K562 (cell line): ENCODE data around the gene SOX15. TPM values are rescaled to one million over a fixed set of nuclear protein-coding genes. Genes with fewer than 3 reads are reported as not detected.

Experiments
- HEY1 ChIP-seq: fragments of 250-450 bp; sonication (Bioruptor Pico); IDR thresholded peaks from 2 replicates; pipeline ENCODE4 v1.5.0; 2020; ENCODE audit warnings: mild to moderate bottlenecking, moderate library complexity, borderline replicate concordance
- HMGXB4 ChIP-seq: sonication (generic); formaldehyde crosslinking; IDR thresholded peaks from 2 replicates; pipeline ENCODE4 v1.8.1; 2023; ENCODE audit warnings: mild to moderate bottlenecking, missing genetic modification reagents
- MLX ChIP-seq, 2 experiments: fragments of 450-650 bp in 1 of 2; sonication (generic) in 1 of 2; formaldehyde crosslinking; conservative IDR thresholded peaks; 2 replicates each; pipeline versions ENCODE4 v1.4.0 to v1.8.1; 2020 to 2022; ENCODE audit warnings: mild to moderate bottlenecking in 1 of 2, missing genetic modification reagents in 1 of 2
- NFIX ChIP-seq: fragments of 250-450 bp; sonication (Bioruptor Pico); IDR thresholded peaks from 2 replicates; pipeline ENCODE4 v1.4.0; 2020; ENCODE audit warnings: low read depth, mild to moderate bottlenecking, moderate library complexity
- SIRT6 ChIP-seq: IDR thresholded peaks from one replicate; pipeline ENCODE4 v1.6.1; 2012; ENCODE audit warnings: low read depth, mild to moderate bottlenecking, control low read depth, inconsistent platforms, low read length, moderate library complexity
- TAF9B ChIP-seq: fragments of 450-650 bp; IDR thresholded peaks from 2 replicates; pipeline ENCODE4 v1.6.1; 2018; ENCODE audit warnings: mild to moderate bottlenecking; ENCODE audit not compliant: partially characterized antibody
- TEAD4 ChIP-seq, 2 experiments: sonication (generic) in 1 of 2; formaldehyde crosslinking in 1 of 2; IDR thresholded peaks; 2 replicates each; pipeline versions ENCODE4 v1.6.1 to v1.8.0; 2012 to 2022; ENCODE audit warnings: borderline replicate concordance in 1 of 2, inconsistent platforms in 1 of 2, low read length in 1 of 2, mild to moderate bottlenecking in 1 of 2, missing genetic modification reagents in 1 of 2
- XRCC5 ChIP-seq: fragments of 200-400 bp; formaldehyde crosslinking; IDR thresholded peaks from 2 replicates; pipeline ENCODE4 v1.6.1; 2017; ENCODE audit warnings: low read depth, mild to moderate bottlenecking, low read length
- ZNF3 ChIP-seq: fragments of 250-450 bp; sonication (Bioruptor Pico); IDR thresholded peaks from 2 replicates; pipeline ENCODE4 v1.5.0; 2021; ENCODE audit warnings: mild to moderate bottlenecking, moderate library complexity
- polyA plus RNA-seq, 8 experiments: library from polyadenylated mRNA; depleted of rRNA in 4 of 8; stranded (reverse) in 5 of 8; unstranded in 3 of 8; fragments of >200 nt; fragmentation: Nextera tagmentation in 2 of 8; fragmentation: Illumina TruSeq in 1 of 8; extraction: Ambion mirVana in 2 of 8; extraction: Trizol in 1 of 8; gene quantifications; 2 replicates each; pipeline versions ENCODE4 v1.2.1 to v1.2.3, GENCODE V29; 2011 to 2014; ENCODE audit warnings: inconsistent platforms in 1 of 8, missing spikeins in 1 of 8
- total RNA-seq, 7 experiments: library from RNA; depleted of rRNA in 6 of 7; stranded (reverse); fragments of >200 nt in 6 of 7; fragmentation: Illumina TruSeq in 2 of 7; extraction: Trizol in 2 of 7; gene quantifications; 2 replicates each; pipeline versions ENCODE4 v1.2.1 to v1.2.3, GENCODE V29; 2011 to 2021; ENCODE audit warnings: low replicate concordance in 1 of 7
- TF ChIP-seq, protein P1 (sequence below): fragments of 450-650 bp; IDR thresholded peaks from 2 replicates; pipeline ENCODE4 v1.7.1; 2018; ENCODE audit warnings: mild to moderate bottlenecking, low read depth; ENCODE audit not compliant: partially characterized antibody
- TF ChIP-seq, protein P2 (sequence below): sonication (generic); formaldehyde crosslinking; IDR thresholded peaks from 2 replicates; pipeline ENCODE4 v1.8.0; 2023; ENCODE audit warnings: mild to moderate bottlenecking, missing genetic modification reagents
- TF ChIP-seq, protein P3 (sequence below): fragments of 450-650 bp; formaldehyde crosslinking; IDR thresholded peaks from 2 replicates; pipeline ENCODE4 v1.4.0; 2022; ENCODE audit warnings: mild to moderate bottlenecking, moderate library complexity

SOX15 gene
- total and polyA plus RNA-seq, 9 of the 15 experiments (the other 6 are each of a cell fraction or from before 2014, with no cell fraction given) = 0.07 to 0.33 (median 0.19) TPM; not detected in 5

- TF ChIP-seq, protein P1, sequence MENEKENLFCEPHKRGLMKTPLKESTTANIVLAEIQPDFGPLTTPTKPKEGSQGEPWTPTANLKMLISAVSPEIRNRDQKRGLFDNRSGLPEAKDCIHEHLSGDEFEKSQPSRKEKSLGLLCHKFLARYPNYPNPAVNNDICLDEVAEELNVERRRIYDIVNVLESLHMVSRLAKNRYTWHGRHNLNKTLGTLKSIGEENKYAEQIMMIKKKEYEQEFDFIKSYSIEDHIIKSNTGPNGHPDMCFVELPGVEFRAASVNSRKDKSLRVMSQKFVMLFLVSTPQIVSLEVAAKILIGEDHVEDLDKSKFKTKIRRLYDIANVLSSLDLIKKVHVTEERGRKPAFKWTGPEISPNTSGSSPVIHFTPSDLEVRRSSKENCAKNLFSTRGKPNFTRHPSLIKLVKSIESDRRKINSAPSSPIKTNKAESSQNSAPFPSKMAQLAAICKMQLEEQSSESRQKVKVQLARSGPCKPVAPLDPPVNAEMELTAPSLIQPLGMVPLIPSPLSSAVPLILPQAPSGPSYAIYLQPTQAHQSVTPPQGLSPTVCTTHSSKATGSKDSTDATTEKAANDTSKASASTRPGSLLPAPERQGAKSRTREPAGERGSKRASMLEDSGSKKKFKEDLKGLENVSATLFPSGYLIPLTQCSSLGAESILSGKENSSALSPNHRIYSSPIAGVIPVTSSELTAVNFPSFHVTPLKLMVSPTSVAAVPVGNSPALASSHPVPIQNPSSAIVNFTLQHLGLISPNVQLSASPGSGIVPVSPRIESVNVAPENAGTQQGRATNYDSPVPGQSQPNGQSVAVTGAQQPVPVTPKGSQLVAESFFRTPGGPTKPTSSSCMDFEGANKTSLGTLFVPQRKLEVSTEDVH = no peak
- TF ChIP-seq TAF9B (no peak), TEAD4 (IDR thresholded peaks at IDR 0.05; ENCODE audit: low read length) (peak; percentile 29; the same call in 1 of the 2 replicates), TEAD4 (CRISPR knock-in tag; IDR thresholded peaks at IDR 0.05; ENCODE audit: borderline replicate concordance) (no peak), XRCC5 (no peak), SIRT6 (no peak), ZNF3 (CRISPR knock-in tag) (no peak), NFIX (CRISPR knock-in tag) (no peak), HEY1 (CRISPR knock-in tag) (no peak), HMGXB4 (CRISPR knock-in tag) (no peak), MLX (CRISPR knock-in tag; conservative IDR thresholded peaks at IDR 0.05) (no peak)
- TF ChIP-seq, protein P2, sequence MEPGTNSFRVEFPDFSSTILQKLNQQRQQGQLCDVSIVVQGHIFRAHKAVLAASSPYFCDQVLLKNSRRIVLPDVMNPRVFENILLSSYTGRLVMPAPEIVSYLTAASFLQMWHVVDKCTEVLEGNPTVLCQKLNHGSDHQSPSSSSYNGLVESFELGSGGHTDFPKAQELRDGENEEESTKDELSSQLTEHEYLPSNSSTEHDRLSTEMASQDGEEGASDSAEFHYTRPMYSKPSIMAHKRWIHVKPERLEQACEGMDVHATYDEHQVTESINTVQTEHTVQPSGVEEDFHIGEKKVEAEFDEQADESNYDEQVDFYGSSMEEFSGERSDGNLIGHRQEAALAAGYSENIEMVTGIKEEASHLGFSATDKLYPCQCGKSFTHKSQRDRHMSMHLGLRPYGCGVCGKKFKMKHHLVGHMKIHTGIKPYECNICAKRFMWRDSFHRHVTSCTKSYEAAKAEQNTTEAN = no peak
- TF ChIP-seq, protein P3, sequence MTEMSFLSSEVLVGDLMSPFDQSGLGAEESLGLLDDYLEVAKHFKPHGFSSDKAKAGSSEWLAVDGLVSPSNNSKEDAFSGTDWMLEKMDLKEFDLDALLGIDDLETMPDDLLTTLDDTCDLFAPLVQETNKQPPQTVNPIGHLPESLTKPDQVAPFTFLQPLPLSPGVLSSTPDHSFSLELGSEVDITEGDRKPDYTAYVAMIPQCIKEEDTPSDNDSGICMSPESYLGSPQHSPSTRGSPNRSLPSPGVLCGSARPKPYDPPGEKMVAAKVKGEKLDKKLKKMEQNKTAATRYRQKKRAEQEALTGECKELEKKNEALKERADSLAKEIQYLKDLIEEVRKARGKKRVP (CRISPR knock-in tag) = no peak
Observed at GRCh38 chr17:7611635-7612293, 21.9 kb upstream of the SOX15 start (continued).
